Type B pancreatic cell (in vitro differentiated cells): ENCODE measurements around the gene USP16. TPM values are rescaled to one million over a fixed set of nuclear protein-coding genes. Genes with fewer than 3 reads are reported as not detected.

Experiments used
- DNase-seq: peaks from one replicate; pipeline ENCODE4 v3.0.0; 2021; ENCODE audit warnings: mixed read lengths; ENCODE audit not compliant: unreplicated experiment; ENCODE audit errors: extremely low spot score
- H3K27ac Mint-ChIP-seq: 2 replicates; pipeline ENCODE4 v1.8.0; 2021; ENCODE audit warnings: mild to moderate bottlenecking, mixed read lengths
- H3K27me3 Mint-ChIP-seq: 2 replicates; pipeline ENCODE4 v1.8.0; 2021; ENCODE audit warnings: mixed read lengths
- H3K36me3 Mint-ChIP-seq: 2 replicates; pipeline ENCODE4 v1.8.0; 2021; ENCODE audit warnings: mixed read lengths
- H3K4me1 Mint-ChIP-seq: one replicate; pipeline ENCODE4 v1.8.0; 2021; ENCODE audit warnings: mixed read lengths; ENCODE audit not compliant: unreplicated experiment
- H3K4me3 Mint-ChIP-seq: 2 replicates; pipeline ENCODE4 v1.8.0; 2021; ENCODE audit warnings: mild to moderate bottlenecking, mixed read lengths
- H3K9me3 Mint-ChIP-seq: 2 replicates; pipeline ENCODE4 v1.8.0; 2021; ENCODE audit warnings: mixed read lengths
- CTCF ChIP-seq: fragments of 200-600 bp; sonication (generic); conservative IDR thresholded peaks from 2 replicates; pipeline ENCODE4 v1.5.0; 2021; ENCODE audit warnings: antibody characterized with exemption, mild to moderate bottlenecking
- total RNA-seq: library from RNA; stranded (reverse); gene quantifications from 2 replicates; pipeline ENCODE4 v1.2.1, GENCODE V29; 2021; ENCODE audit warnings: low replicate concordance

USP16 gene
- total RNA-seq, 1 donor from 2014 or later, result 28.9 TPM

- DNase-seq, result no peak
- H3K36me3 Mint-ChIP-seq, result peaks cover 21% of the 10 kb centered on the region
- H3K9me3 Mint-ChIP-seq, result no peaks in the 10 kb centered on the region
- no peak overlapping the region for H3K27ac Mint-ChIP-seq
- no peak overlapping the region for H3K4me3 Mint-ChIP-seq
- no peaks in the 10 kb centered on the region for H3K4me1 Mint-ChIP-seq
- TF ChIP-seq CTCF, result no peak
- no peaks in the 10 kb centered on the region for H3K27me3 Mint-ChIP-seq
Measured at GRCh38 chr21:29034678-29035077, 10.2 kb downstream of the USP16 start.

GRCh38 chr21:29052224-29052623, 27.8 kb downstream of the USP16 start:
- no peak for TF ChIP-seq CTCF
- Mint-ChIP-seq H3K27ac (no peak overlapping the region), H3K9me3 (no peaks in the 10 kb centered on the region)

GRCh38 chr21:29053011-29053553, 28.6 kb downstream of the USP16 start:
- Mint-ChIP-seq H3K9me3 (no peaks in the 10 kb centered on the region), H3K36me3 (peaks cover 20% of the 10 kb centered on the region), H3K4me3 (no peak overlapping the region), H3K27me3 (no peaks in the 10 kb centered on the region), H3K27ac (no peak overlapping the region), H3K4me1 (no peaks in the 10 kb centered on the region)
- DNase-seq, result no peak
- TF ChIP-seq CTCF, result no peak

More at GRCh38 chr21:29052224-29052623, 27.8 kb downstream of the USP16 start:
- H3K36me3 Mint-ChIP-seq, result peaks cover 20% of the 10 kb centered on the region
- DNase-seq, result no peak
- H3K4me3 Mint-ChIP-seq, result no peak overlapping the region
- no peaks in the 10 kb centered on the region for H3K4me1 Mint-ChIP-seq
- H3K27me3 Mint-ChIP-seq, result no peaks in the 10 kb centered on the region

GRCh38 chr21:29053656-29054055, 29.2 kb downstream of the USP16 start:
- TF ChIP-seq CTCF, result no peak
- H3K4me1 Mint-ChIP-seq, result no peaks in the 10 kb centered on the region

GRCh38 chr21:29055080-29055479, 30.6 kb downstream of the USP16 start:
- no peaks in the 10 kb centered on the region for H3K4me1 Mint-ChIP-seq
- H3K9me3 Mint-ChIP-seq, result no peaks in the 10 kb centered on the region
- no peak overlapping the region for H3K4me3 Mint-ChIP-seq
- H3K27ac Mint-ChIP-seq, result no peak overlapping the region
- H3K27me3 Mint-ChIP-seq, result no peaks in the 10 kb centered on the region
- TF ChIP-seq CTCF, result no peak
- DNase-seq, result no peak
- H3K36me3 Mint-ChIP-seq, result peaks cover 19% of the 10 kb centered on the region

More at GRCh38 chr21:29053656-29054055, 29.2 kb downstream of the USP16 start:
- no peak for DNase-seq
- no peak overlapping the region for H3K27ac Mint-ChIP-seq
- no peaks in the 10 kb centered on the region for H3K9me3 Mint-ChIP-seq
- peaks cover 20% of the 10 kb centered on the region for H3K36me3 Mint-ChIP-seq
- no peaks in the 10 kb centered on the region for H3K27me3 Mint-ChIP-seq
- no peak overlapping the region for H3K4me3 Mint-ChIP-seq

GRCh38 chr21:29056005-29056404, 31.5 kb downstream of the USP16 start:
- H3K4me1 Mint-ChIP-seq, result no peaks in the 10 kb centered on the region
- DNase-seq, result no peak
- no peak overlapping the region for H3K4me3 Mint-ChIP-seq

More at GRCh38 chr21:29056005-29056404, 31.5 kb downstream of the USP16 start:
- Mint-ChIP-seq H3K27ac (no peak overlapping the region), H3K9me3 (no peaks in the 10 kb centered on the region), H3K27me3 (no peaks in the 10 kb centered on the region), H3K36me3 (peaks cover 21% of the 10 kb centered on the region)
- TF ChIP-seq CTCF, result no peak
